HG03280 (cell line): ENCODE results near the gene ABAT.

Experiments
- ATAC-seq: cut with Tn5 transposase; IDR thresholded peaks from one replicate; pipeline ENCODE4 v1.9.1; 2021; ENCODE audit warnings: mild to moderate bottlenecking, moderate library complexity; ENCODE audit not compliant: unreplicated experiment

Gene ABAT

DNA sequence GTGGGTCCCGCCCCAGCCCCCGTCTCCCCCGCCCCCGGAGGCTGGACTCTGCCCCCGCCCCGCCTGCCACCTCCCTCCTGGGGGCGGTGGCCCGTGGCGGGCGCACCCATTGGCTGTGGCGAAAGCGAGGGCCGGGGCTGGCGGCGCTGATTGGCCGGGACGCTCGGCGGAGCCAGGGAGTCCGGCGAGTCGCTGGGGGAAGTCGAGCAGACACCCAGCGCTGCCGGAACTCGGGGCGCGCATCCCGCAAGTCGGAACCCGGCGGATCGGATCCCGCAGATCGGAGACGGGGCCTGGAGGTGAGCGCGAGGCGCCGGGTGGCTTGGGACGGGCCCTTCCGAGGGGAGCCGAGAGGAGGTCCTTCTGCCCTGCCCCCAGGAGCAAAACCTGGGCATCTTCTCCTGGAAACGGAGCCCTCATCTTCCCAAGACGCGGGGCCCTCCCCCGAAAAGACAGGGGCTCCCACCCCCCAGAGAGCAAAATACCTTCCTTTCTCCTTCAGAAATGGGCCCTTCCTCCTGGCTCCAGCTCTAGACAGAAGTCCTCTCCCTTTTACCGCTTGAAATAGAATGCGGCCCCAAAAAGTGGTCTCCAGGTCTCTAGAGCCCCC lies at the start of gene ABAT:
Gene ABAT (plus strand): TSS at position 205 of the 610 bp plus-strand sequence. CDS start 61,123 bp downstream, outside the sequence.
- peak; percentile 99 for ATAC-seq

GRCh38 chr16:8625491-8626087 lies 48.8 kb upstream of the ABAT start:
- ATAC-seq = no peak

- no peak for ATAC-seq
Observed at GRCh38 chr16:8626946-8627345, 47.5 kb upstream of the ABAT start.

GRCh38 chr16:8627456-8627855 lies 47.0 kb upstream of the ABAT start:
- ATAC-seq = no peak

DNA sequence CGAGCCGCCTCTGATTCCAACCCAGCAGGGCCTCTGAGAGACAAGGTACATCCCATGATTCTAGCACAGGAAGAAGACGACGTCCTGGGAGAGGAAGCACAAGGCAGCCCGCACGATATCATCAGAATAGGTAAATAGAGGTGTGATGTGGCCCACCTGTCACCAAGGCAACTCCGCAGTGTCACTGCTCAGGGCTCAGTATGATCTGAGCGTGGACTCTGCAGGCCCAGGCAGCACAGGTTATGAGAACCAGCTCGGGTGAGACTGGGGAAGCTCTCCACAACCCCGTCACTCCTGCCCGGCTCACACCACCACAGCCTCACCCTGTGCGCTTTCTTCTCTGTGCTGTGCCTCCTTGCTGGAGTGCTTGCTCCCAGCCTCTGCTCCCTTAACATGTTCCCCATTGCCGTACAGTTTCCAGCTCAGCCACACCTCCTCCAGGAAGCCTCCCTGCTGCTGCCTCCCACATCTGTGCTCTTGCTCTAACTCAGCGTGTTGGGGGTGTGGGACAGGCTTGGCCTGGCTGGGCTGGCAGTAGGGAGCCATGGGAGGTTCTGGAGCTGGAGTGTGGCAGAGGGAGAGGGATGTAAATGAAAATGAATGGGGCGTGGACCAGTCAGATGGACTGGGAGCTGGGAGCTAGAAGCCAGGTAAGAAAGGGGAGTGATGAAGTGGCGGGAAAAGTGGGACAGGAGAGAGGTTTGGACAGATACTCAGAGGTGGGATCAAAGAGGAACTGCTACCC lies 45.3 kb upstream of the ABAT start:
- no peak for ATAC-seq

- ATAC-seq = no peak
Observed at GRCh38 chr16:8630255-8630953, 44.0 kb upstream of the ABAT start.

DNA sequence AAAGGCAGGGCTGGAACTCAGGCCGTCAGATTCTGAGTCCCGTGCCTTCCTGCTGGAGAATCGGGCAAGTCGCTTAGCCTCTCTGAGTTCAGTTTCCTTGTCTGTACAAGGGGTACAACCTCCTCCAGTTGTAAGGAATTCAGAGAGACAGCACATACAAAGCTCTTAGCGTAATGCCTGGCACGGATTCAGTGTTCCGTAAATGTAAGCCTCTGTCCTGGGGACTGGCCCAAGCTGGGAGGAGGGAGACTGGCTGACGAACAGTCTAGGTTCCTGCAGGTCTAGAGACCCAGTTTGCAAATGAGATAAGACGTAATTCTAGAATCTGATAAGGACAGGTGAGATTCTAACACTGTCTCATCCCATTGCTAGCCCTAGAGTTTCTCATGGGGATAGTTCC lies 43.0 kb upstream of the ABAT start:
- no peak for ATAC-seq

DNA sequence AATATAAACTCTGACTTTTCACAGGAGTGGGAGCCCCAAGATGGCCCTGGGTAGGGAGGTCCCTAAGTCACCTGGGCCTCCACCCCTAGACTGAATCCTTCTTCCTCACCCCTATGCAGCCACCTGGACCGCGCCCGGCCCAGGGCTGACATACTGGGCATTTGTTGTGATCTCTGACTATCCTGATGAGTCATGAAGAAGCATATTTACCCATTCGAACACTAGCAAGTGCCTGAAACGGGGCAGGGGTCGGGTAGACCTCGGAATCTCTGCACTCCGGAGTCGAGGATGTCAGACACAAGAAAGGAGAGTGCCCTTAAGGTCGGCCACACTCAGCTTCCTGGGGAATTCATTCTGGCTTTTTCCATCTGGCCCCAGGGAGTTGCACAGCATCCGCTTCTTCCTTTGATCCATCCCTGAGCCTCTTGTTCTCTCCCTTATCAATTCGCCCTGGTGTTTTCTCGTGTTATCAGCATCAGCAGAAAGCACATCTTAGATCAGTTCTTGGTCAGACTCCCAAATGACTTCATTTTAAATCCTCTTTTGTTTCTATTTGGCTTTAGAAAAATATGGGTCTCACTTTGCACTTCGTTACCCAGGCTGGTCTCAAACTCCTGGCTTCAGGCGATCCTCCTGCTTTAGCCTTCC lies 42.5 kb upstream of the ABAT start:
- no peak for ATAC-seq

- no peak for ATAC-seq
Observed at GRCh38 chr16:8632675-8633182, 41.7 kb upstream of the ABAT start.

GRCh38 chr16:8634991-8635736 lies 39.3 kb upstream of the ABAT start:
- no peak for ATAC-seq

DNA sequence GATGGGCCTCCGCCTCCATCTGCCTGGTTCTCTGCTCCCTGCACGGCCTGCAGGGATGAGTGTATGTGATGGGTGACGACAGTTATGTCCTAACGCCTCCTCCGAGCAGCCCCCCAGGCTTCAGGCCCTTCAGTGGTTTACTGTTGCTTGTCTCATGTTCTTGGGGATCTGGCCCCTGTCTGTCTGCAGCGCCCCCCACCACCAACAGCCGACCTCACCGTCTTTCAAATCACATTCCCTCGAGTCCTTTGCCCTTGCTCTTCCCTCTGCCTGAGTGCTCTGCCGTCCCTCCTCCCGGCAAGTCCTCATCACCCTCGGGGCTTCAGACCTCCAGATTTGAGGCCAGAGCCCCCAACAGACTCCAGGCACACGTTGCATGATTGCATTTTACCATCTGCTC lies 34.7 kb upstream of the ABAT start:
- ATAC-seq = no peak

DNA sequence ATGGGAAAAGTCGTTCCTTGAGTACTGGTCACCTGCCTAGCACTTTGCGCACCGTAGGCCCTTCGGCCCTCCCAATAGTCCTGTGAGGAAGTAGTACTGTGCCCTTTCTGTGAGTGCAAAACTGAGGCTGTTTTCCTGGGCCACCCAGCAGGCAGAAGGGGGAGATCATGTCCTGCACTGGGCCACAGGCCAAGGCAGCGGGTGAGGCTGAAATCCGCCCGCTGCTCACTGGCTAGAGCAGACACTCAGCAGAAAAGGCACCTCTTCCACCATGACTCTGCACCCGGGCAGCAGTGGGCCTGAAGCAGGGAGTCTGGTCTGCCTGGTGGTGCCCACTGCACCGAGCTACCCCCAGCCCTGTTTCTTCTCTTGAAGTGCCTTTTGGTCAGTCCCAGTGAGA lies 32.7 kb upstream of the ABAT start:
- ATAC-seq = no peak

DNA sequence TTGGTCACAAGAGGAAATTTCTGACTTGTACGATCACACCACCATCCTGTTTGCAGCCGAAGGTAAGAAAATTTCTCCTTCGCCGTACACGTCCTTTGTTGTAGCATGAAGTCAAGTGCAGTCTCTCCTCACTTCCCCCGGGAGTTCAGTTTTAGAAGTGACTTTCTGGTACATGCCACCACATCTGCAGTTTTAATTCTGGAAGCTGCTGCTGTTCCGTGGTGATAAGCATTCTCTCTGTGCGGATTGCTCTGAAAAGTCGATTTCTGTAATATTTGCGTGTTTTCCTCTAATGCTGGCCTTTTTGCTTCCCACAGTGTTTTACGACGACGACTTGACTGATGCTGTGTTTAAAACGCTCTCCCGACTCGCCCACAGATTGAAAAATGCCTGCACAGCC lies 32.3 kb upstream of the ABAT start:
- no peak for ATAC-seq

- no peak for ATAC-seq
Observed at GRCh38 chr16:8644211-8645140, 29.9 kb upstream of the ABAT start.

GRCh38 chr16:8645141-8645521 lies 29.3 kb upstream of the ABAT start:
- no peak for ATAC-seq

GRCh38 chr16:8645831-8646230 lies 28.6 kb upstream of the ABAT start:
- no peak for ATAC-seq

DNA sequence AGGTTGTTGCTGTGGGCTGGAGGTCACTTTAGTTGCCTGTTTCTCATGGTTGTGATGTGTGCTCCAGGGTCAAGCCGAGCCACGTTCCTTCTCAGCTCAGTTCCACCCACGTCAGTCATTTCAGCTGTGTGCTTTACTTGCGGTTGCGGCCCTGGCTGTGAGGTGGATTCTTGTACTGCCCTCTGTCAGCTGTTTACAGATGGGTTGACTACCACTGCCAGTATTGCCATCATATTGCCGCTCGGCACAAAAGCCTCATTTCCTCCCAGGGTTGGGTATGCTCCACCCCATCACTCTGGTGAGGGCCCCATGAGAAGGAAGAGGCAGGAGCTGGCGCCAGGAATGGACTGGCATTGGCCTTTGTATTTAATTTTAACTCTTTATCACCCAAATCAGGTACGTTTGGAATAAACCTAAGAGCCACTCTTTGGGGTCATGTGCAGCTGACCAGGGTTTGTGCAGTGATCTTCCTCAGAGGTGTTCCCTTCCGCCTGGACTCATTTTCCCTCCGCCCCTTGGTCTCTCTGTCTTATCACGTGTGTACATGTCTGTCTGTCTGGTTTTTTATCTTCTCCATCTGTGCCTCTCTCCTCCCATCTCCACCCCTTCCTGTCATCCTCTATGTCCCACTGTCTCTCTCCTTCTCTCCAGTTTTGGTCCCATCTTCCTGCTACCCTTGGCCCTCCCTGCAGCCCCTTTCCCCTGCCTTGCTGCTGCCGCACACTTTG lies 27.9 kb upstream of the ABAT start:
- no peak for ATAC-seq

GRCh38 chr16:8647721-8648318 lies 26.6 kb upstream of the ABAT start:
- ATAC-seq = no peak
